Measurements from ENCODE around the gene GSK3A. TPM values are rescaled to one million over a fixed set of nuclear protein-coding genes. Genes with fewer than 3 reads are reported as not detected.
A peak's percentile ranks its signal among the peaks of the same experiment; 100 is the strongest.

GSK3A gene
- total RNA-seq, 1 experiment from 2014 or later, result 46.0 TPM

DNA sequence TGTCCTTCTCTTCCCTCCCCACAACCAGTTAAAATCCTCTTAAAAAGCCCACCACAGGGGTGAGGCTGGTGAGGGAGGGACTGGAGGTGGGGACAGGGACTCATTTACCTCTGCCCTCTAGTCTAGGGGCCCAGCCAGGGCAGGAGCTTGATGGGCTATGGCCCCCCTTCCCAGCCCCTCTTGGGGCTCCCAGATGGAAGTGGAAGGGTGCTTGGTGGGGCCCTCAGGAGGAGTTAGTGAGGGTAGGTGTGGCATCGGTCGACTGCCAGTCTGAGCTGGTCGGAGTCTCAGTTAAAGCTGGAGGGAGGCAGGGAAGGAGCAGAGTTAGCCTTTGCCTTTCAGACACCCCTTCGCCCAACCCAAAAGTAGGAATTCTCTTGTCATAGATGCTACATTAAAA is 11.8 kb downstream of the GSK3A start:
- in situ Hi-C loops (cut with HindIII; ENCODE audit: low pct_unique_long_range_greater_than_20kb, low sequenced_read_pairs), result no loop called here
- Histone ChIP-seq H3K27me3 (ENCODE audit: control insufficient read depth, insufficient read depth, low read length) (no peaks in the 10 kb centered on the region), H3K4me1 (ENCODE audit: control insufficient read depth, insufficient read depth, low read length) (peaks cover 8% of the 10 kb centered on the region; the same call in 1 of the 2 replicates), H3K36me3 (ENCODE audit: control insufficient read depth, insufficient read depth, low read length) (0 out of 2 replicates have a peak, but pooled peaks cover 2% of the 10 kb centered on the region), H3K4me3 (ENCODE audit: low read depth in 2 of 2, low read length in 2 of 2) (no peak overlapping the region), H3K9me3 (ENCODE audit: control insufficient read depth, insufficient read depth, low read depth, low read length) (no peaks in the 10 kb centered on the region), H3K27ac (ENCODE audit: low read length) (no peak overlapping the region)
- intact Hi-C loops (cut with micrococcal nuclease; ENCODE audit: unreplicated experiment), result no loop called here
- ChIA-PET POLR2A (interaction anchor here (1.1 kb wide), 1 partner anchor 23 kb away, joined by 3 read pairs; no protein-coding TSS in a partner anchor), CTCF (no interaction called here)
- DNase-seq (ENCODE audit: low read depth, low spot score), result no peak
- ATAC-seq, result 0 out of 2 replicates have a peak, but pooled peaks have one; percentile 37
- no TSS peak for BruUV-seq (replicated peaks)
- TF ChIP-seq, protein P1, sequence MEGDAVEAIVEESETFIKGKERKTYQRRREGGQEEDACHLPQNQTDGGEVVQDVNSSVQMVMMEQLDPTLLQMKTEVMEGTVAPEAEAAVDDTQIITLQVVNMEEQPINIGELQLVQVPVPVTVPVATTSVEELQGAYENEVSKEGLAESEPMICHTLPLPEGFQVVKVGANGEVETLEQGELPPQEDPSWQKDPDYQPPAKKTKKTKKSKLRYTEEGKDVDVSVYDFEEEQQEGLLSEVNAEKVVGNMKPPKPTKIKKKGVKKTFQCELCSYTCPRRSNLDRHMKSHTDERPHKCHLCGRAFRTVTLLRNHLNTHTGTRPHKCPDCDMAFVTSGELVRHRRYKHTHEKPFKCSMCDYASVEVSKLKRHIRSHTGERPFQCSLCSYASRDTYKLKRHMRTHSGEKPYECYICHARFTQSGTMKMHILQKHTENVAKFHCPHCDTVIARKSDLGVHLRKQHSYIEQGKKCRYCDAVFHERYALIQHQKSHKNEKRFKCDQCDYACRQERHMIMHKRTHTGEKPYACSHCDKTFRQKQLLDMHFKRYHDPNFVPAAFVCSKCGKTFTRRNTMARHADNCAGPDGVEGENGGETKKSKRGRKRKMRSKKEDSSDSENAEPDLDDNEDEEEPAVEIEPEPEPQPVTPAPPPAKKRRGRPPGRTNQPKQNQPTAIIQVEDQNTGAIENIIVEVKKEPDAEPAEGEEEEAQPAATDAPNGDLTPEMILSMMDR (IDR thresholded peaks at IDR 0.05), result no peak
- TF ChIP-seq, protein P2, sequence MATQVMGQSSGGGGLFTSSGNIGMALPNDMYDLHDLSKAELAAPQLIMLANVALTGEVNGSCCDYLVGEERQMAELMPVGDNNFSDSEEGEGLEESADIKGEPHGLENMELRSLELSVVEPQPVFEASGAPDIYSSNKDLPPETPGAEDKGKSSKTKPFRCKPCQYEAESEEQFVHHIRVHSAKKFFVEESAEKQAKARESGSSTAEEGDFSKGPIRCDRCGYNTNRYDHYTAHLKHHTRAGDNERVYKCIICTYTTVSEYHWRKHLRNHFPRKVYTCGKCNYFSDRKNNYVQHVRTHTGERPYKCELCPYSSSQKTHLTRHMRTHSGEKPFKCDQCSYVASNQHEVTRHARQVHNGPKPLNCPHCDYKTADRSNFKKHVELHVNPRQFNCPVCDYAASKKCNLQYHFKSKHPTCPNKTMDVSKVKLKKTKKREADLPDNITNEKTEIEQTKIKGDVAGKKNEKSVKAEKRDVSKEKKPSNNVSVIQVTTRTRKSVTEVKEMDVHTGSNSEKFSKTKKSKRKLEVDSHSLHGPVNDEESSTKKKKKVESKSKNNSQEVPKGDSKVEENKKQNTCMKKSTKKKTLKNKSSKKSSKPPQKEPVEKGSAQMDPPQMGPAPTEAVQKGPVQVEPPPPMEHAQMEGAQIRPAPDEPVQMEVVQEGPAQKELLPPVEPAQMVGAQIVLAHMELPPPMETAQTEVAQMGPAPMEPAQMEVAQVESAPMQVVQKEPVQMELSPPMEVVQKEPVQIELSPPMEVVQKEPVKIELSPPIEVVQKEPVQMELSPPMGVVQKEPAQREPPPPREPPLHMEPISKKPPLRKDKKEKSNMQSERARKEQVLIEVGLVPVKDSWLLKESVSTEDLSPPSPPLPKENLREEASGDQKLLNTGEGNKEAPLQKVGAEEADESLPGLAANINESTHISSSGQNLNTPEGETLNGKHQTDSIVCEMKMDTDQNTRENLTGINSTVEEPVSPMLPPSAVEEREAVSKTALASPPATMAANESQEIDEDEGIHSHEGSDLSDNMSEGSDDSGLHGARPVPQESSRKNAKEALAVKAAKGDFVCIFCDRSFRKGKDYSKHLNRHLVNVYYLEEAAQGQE (IDR thresholded peaks at IDR 0.05; ENCODE audit: insufficient read depth in 1 of 2, low read depth in 2 of 2, low read length in 1 of 2), result no peak
- TF ChIP-seq POLR2AphosphoS5 (IDR thresholded peaks at IDR 0.05; ENCODE audit: low read depth, low read length), result no peak
- no peak for TF ChIP-seq TCF7L2 (IDR thresholded peaks at IDR 0.05; ENCODE audit: low read depth, low read length)
- no peak for TF ChIP-seq SIN3A (IDR thresholded peaks at IDR 0.05; ENCODE audit: borderline replicate concordance, insufficient read depth, low read depth, low read length)

DNA sequence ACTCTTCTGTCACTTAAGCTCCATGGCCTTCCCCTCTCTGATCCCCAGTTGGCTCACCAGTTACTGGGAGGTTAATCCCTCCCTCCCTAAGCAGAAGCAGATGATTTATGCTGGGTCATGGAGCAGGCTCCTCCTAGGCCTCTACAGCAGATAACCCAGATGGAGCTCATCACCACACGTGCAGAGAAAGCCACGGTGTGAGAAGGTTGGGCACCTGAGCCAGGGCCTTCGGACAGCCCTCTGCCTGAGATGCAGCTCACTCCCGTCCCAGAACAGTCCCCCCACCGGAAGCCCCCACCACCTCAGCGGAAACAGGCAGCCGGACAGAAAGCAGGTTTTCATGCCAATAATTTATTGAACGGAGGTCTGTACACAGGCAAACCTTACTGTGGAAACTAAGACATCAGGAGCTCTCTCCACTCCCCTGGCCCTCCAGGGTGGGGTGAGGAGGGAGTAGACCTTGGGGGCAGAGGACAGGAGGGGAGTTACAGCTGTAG is 12.5 kb downstream of the GSK3A start:
- POLR2A ChIA-PET, result interaction anchor here (1.1 kb wide), 1 partner anchor 22 kb away, joined by 3 read pairs; no protein-coding TSS in a partner anchor
- Histone ChIP-seq H3K9me3 (ENCODE audit: control insufficient read depth, insufficient read depth, low read depth, low read length) (no peaks in the 10 kb centered on the region), H3K4me1 (ENCODE audit: control insufficient read depth, insufficient read depth, low read length) (peaks cover 8% of the 10 kb centered on the region; the same call in 1 of the 2 replicates), H3K4me3 (ENCODE audit: low read depth in 2 of 2, low read length in 2 of 2) (no peak overlapping the region), H3K36me3 (ENCODE audit: control insufficient read depth, insufficient read depth, low read length) (0 out of 2 replicates have a peak, but pooled peaks cover 2% of the 10 kb centered on the region), H3K27ac (ENCODE audit: low read length) (no peak overlapping the region), H3K27me3 (ENCODE audit: control insufficient read depth, insufficient read depth, low read length) (no peaks in the 10 kb centered on the region)
- DNase-seq (ENCODE audit: low read depth, low spot score) (no peak), ATAC-seq (peak; percentile 52)
- in situ Hi-C loops (cut with HindIII; ENCODE audit: low pct_unique_long_range_greater_than_20kb, low sequenced_read_pairs), result no loop called here
- TF ChIP-seq, protein P1 (IDR thresholded peaks at IDR 0.05), result no peak
- peak; percentile 18; the same call in 1 of the 2 replicates for TF ChIP-seq POLR2AphosphoS5 (IDR thresholded peaks at IDR 0.05; ENCODE audit: low read depth, low read length)
- CTCF ChIA-PET, result interaction anchor here (1.0 kb wide), 1 partner anchor 109 kb away, joined by 3 read pairs; no protein-coding TSS in a partner anchor
- no TSS peak for BruUV-seq (replicated peaks)
- intact Hi-C loops (cut with micrococcal nuclease; ENCODE audit: unreplicated experiment), result no loop called here

All from Panc1 (cell line).